ENCODE data around the gene PCCA. TPM values are rescaled to one million over a fixed set of nuclear protein-coding genes. Genes with fewer than 3 reads are reported as not detected.

The PCCA gene
- polyA plus RNA-seq, 1 of the 3 experiments (the other 2 are of a cell fraction) = 7.3 TPM

DNA sequence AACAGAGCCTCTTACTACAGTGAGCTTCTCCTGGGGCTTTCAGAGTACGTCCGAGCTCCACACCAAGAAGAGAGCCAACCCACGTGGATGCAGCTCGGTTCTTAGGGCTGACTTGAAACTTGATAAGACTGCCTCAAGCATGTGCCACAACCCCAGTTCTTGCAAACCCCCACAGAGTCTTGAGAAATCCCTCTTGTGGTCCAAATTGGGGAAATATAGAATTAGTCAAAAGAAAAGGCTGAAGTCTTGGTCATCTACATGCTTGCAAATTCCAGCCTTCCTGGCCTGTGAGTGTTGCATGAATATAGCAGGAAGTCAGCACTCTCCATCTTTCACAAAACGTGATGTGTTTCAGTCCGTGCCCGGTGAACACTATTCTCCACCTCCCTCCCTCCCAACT, 404.5 kb downstream of the PCCA start:
- no peaks in the 10 kb centered on the region for H3K9me3 ChIP-seq
- H3K4me2 ChIP-seq = no peak overlapping the region
- no peak overlapping the region for H2AFZ ChIP-seq (ENCODE audit: low read depth)
- no peak overlapping the region for H3K9ac ChIP-seq
- H3K9me2 ChIP-seq = no peaks in the 10 kb centered on the region
- POLR2A ChIA-PET = no interaction called here
- DNase-seq = no peak
- no peak for TF ChIP-seq TCF12 (IDR thresholded peaks at IDR 0.05)
- TF ChIP-seq CHD2 (IDR thresholded peaks at IDR 0.05; ENCODE audit: low read length, partially characterized antibody) = no peak
- TF ChIP-seq, protein P1, sequence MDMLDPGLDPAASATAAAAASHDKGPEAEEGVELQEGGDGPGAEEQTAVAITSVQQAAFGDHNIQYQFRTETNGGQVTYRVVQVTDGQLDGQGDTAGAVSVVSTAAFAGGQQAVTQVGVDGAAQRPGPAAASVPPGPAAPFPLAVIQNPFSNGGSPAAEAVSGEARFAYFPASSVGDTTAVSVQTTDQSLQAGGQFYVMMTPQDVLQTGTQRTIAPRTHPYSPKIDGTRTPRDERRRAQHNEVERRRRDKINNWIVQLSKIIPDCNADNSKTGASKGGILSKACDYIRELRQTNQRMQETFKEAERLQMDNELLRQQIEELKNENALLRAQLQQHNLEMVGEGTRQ (IDR thresholded peaks at IDR 0.05; ENCODE audit: borderline replicate concordance, low read depth, low read length) = no peak
- no peak for TF ChIP-seq TAF1 (IDR thresholded peaks at IDR 0.05; ENCODE audit: borderline replicate concordance, low read depth, low read length)
- no peak for TF ChIP-seq MEF2A (IDR thresholded peaks at IDR 0.05; ENCODE audit: borderline replicate concordance, low read depth)
- TF ChIP-seq, protein P2, sequence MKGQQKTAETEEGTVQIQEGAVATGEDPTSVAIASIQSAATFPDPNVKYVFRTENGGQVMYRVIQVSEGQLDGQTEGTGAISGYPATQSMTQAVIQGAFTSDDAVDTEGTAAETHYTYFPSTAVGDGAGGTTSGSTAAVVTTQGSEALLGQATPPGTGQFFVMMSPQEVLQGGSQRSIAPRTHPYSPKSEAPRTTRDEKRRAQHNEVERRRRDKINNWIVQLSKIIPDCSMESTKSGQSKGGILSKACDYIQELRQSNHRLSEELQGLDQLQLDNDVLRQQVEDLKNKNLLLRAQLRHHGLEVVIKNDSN (IDR thresholded peaks at IDR 0.05; ENCODE audit: borderline replicate concordance, low read depth) = no peak
- no peak for TF ChIP-seq NRF1 (IDR thresholded peaks at IDR 0.05; ENCODE audit: low read depth, low read length)
- H3F3A ChIP-seq (replicated peaks; ENCODE audit: insufficient read depth) = no peaks in the 10 kb centered on the region
- no peak overlapping the region for H3K27ac ChIP-seq (ENCODE audit: low read depth in 2 of 2, low read length in 1 of 2)
- no peaks in the 10 kb centered on the region for H3K36me3 ChIP-seq (replicated peaks in 1 of 2; ENCODE audit: control insufficient read depth in 1 of 2, insufficient read depth in 2 of 2, low read length in 1 of 2)
- no peaks in the 10 kb centered on the region for H3K27me3 ChIP-seq (ENCODE audit: insufficient read depth)
- CTCF ChIA-PET = no interaction called here
- no peak overlapping the region for H3K4me3 ChIP-seq (ENCODE audit: low read depth in 2 of 2, low read length in 1 of 2)
- no peaks in the 10 kb centered on the region for H4K20me1 ChIP-seq (ENCODE audit: insufficient read depth)
- peaks cover 0 to 2% of the 10 kb centered on the region in 2 experiments; a peak in 2 of 4 replicates for H3K4me1 ChIP-seq (ENCODE audit: control insufficient read depth in 1 of 2, insufficient read depth in 2 of 2, low read depth in 1 of 2, low read length in 1 of 2)
- WGBS (ENCODE audit: low lambda C conversion rate) = 99% methylated on average over 5 of the region's 7 CpGs
- H3K79me2 ChIP-seq (ENCODE audit: insufficient read depth) = no peaks in the 10 kb centered on the region

DNA sequence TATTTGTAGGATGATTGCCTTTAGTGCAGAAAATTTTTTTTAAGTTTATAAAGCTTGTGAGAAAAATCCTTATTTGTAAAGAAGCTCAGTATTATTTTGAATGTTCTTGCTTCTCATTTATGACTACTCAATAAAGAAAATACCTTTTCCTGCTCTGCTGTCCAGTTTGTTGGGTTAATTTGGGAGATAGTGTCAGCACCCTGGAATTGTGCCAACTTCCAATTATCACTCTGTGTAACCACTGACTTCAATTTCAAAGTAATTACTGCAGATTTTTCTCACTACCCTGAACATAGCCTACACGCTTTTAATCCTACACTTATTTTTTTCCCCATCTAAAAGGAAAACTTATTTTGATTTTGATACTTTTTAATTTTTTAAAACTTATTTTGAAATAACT, 406.6 kb downstream of the PCCA start:
- no peak overlapping the region for H3K27ac ChIP-seq (ENCODE audit: low read depth in 2 of 2, low read length in 1 of 2)
- no peak overlapping the region for H3K4me2 ChIP-seq
- no peak for TF ChIP-seq MEF2A (IDR thresholded peaks at IDR 0.05; ENCODE audit: borderline replicate concordance, low read depth)
- TF ChIP-seq, protein P3, sequence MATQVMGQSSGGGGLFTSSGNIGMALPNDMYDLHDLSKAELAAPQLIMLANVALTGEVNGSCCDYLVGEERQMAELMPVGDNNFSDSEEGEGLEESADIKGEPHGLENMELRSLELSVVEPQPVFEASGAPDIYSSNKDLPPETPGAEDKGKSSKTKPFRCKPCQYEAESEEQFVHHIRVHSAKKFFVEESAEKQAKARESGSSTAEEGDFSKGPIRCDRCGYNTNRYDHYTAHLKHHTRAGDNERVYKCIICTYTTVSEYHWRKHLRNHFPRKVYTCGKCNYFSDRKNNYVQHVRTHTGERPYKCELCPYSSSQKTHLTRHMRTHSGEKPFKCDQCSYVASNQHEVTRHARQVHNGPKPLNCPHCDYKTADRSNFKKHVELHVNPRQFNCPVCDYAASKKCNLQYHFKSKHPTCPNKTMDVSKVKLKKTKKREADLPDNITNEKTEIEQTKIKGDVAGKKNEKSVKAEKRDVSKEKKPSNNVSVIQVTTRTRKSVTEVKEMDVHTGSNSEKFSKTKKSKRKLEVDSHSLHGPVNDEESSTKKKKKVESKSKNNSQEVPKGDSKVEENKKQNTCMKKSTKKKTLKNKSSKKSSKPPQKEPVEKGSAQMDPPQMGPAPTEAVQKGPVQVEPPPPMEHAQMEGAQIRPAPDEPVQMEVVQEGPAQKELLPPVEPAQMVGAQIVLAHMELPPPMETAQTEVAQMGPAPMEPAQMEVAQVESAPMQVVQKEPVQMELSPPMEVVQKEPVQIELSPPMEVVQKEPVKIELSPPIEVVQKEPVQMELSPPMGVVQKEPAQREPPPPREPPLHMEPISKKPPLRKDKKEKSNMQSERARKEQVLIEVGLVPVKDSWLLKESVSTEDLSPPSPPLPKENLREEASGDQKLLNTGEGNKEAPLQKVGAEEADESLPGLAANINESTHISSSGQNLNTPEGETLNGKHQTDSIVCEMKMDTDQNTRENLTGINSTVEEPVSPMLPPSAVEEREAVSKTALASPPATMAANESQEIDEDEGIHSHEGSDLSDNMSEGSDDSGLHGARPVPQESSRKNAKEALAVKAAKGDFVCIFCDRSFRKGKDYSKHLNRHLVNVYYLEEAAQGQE (IDR thresholded peaks at IDR 0.05; ENCODE audit: low read depth, low read length) = no peak
- no peak for TF ChIP-seq FOXM1 (IDR thresholded peaks at IDR 0.05; ENCODE audit: low read depth)
- no peak for TF ChIP-seq RXRA (IDR thresholded peaks at IDR 0.05; ENCODE audit: borderline replicate concordance, low read depth)
- no peak for TF ChIP-seq TCF12 (IDR thresholded peaks at IDR 0.05)
- no peak for TF ChIP-seq FOXJ3 (CRISPR knock-in tag; IDR thresholded peaks at IDR 0.05)
- no peak for TF ChIP-seq ELF1 (IDR thresholded peaks at IDR 0.05)
- TF ChIP-seq CHD2 (IDR thresholded peaks at IDR 0.05; ENCODE audit: low read length, partially characterized antibody) = no peak
- TF ChIP-seq JUND (IDR thresholded peaks at IDR 0.05) = no peak
- TF ChIP-seq MXI1 (IDR thresholded peaks at IDR 0.05; ENCODE audit: low read depth, low read length) = no peak
- TF ChIP-seq NFIC (IDR thresholded peaks at IDR 0.05; ENCODE audit: borderline replicate concordance) = no peak
- TF ChIP-seq, protein P4, sequence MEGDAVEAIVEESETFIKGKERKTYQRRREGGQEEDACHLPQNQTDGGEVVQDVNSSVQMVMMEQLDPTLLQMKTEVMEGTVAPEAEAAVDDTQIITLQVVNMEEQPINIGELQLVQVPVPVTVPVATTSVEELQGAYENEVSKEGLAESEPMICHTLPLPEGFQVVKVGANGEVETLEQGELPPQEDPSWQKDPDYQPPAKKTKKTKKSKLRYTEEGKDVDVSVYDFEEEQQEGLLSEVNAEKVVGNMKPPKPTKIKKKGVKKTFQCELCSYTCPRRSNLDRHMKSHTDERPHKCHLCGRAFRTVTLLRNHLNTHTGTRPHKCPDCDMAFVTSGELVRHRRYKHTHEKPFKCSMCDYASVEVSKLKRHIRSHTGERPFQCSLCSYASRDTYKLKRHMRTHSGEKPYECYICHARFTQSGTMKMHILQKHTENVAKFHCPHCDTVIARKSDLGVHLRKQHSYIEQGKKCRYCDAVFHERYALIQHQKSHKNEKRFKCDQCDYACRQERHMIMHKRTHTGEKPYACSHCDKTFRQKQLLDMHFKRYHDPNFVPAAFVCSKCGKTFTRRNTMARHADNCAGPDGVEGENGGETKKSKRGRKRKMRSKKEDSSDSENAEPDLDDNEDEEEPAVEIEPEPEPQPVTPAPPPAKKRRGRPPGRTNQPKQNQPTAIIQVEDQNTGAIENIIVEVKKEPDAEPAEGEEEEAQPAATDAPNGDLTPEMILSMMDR (IDR thresholded peaks at IDR 0.05) = no peak
- TF ChIP-seq, protein P5, sequence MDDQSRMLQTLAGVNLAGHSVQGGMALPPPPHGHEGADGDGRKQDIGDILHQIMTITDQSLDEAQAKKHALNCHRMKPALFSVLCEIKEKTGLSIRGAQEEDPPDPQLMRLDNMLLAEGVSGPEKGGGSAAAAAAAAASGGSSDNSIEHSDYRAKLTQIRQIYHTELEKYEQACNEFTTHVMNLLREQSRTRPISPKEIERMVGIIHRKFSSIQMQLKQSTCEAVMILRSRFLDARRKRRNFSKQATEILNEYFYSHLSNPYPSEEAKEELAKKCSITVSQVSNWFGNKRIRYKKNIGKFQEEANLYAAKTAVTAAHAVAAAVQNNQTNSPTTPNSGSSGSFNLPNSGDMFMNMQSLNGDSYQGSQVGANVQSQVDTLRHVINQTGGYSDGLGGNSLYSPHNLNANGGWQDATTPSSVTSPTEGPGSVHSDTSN (IDR thresholded peaks at IDR 0.05) = no peak
- no peak for DNase-seq
- no peaks in the 10 kb centered on the region for H3K79me2 ChIP-seq (ENCODE audit: insufficient read depth)
- no peak overlapping the region for H3K4me3 ChIP-seq (ENCODE audit: low read depth in 2 of 2, low read length in 1 of 2)
- H3K9me2 ChIP-seq = no peaks in the 10 kb centered on the region
- H3K36me3 ChIP-seq (replicated peaks in 1 of 2; ENCODE audit: control insufficient read depth in 1 of 2, insufficient read depth in 2 of 2, low read length in 1 of 2) = no peaks in the 10 kb centered on the region
- no peaks in the 10 kb centered on the region for H4K20me1 ChIP-seq (ENCODE audit: insufficient read depth)
- POLR2A ChIA-PET = interaction anchor here (1.0 kb wide), 1 partner anchor 15 kb away, joined by 3 read pairs; no protein-coding TSS in a partner anchor
- no peak overlapping the region for H3K9ac ChIP-seq
- WGBS (ENCODE audit: low lambda C conversion rate) = 100% methylated on average over 1 of the region's 1 CpG
- CTCF ChIA-PET = interaction anchor here (1.4 kb wide), 1 partner anchor 19 kb away, joined by 4 read pairs; no protein-coding TSS in a partner anchor
- H3F3A ChIP-seq (replicated peaks; ENCODE audit: insufficient read depth) = no peaks in the 10 kb centered on the region
- H3K4me1 ChIP-seq (ENCODE audit: control insufficient read depth in 1 of 2, insufficient read depth in 2 of 2, low read depth in 1 of 2, low read length in 1 of 2) = peaks cover 0 to 2% of the 10 kb centered on the region in 2 experiments; a peak in 2 of 4 replicates
- H3K9me3 ChIP-seq = no peaks in the 10 kb centered on the region
- H2AFZ ChIP-seq (ENCODE audit: low read depth) = no peak overlapping the region
- H3K27me3 ChIP-seq (ENCODE audit: insufficient read depth) = no peaks in the 10 kb centered on the region
